ENCODE measurements around the gene PRKAA1.
"Not testable (repeated sequence)": the region's sequence is repeated elsewhere in the genome, so short reads cannot be mapped to it uniquely, and the experiment has no call there.

The PRKAA1 gene

GRCh38 chr5:40825461-40826043 is 27.4 kb upstream of the PRKAA1 start:
- H3K27ac ChIP-seq (ENCODE audit: insufficient read depth in 1 of 2, low read depth in 1 of 2, low read length in 2 of 2, poor library complexity in 1 of 2, severe bottlenecking in 2 of 2); H3K4me1 ChIP-seq (ENCODE audit: control extremely low read depth in 1 of 4, control insufficient read depth in 4 of 4, insufficient read depth in 4 of 4, low read length in 3 of 4); H3K9me3 ChIP-seq (ENCODE audit: control extremely low read depth in 1 of 5, control insufficient read depth in 4 of 5, insufficient read depth in 2 of 5, low read depth in 1 of 5, low read length in 4 of 5); H3K4me3 ChIP-seq (ENCODE audit: control insufficient read depth in 1 of 7, extremely low read depth in 1 of 7, insufficient read depth in 4 of 7, low read depth in 2 of 7, low read length in 6 of 7); DNase-seq; H3K27me3 ChIP-seq (replicated peaks in 2 of 5; ENCODE audit: control insufficient read depth in 4 of 5, insufficient read depth in 5 of 5, low read length in 4 of 5); POLR2A ChIA-PET: not testable (repeated sequence)
- WGBS (ENCODE audit: insufficient coverage), result 98% methylated on average over 11 of the region's 11 CpGs
- CTCF ChIA-PET, result interaction anchor here (1.5 kb wide), 1 partner anchor 53 kb away, joined by 4 read pairs; no protein-coding TSS in a partner anchor
- peaks cover 8 to 44% (median 31%) of the 10 kb centered on the region in 4 experiments for H3K36me3 ChIP-seq (ENCODE audit: control insufficient read depth in 4 of 4, insufficient read depth in 4 of 4, low read length in 3 of 4)

GRCh38 chr5:40823459-40823858 is 25.3 kb upstream of the PRKAA1 start:
- Histone ChIP-seq H3K27ac (ENCODE audit: insufficient read depth in 1 of 2, low read depth in 1 of 2, low read length in 2 of 2, poor library complexity in 1 of 2, severe bottlenecking in 2 of 2) (no peak overlapping the region), H3K27me3 (replicated peaks in 2 of 5; ENCODE audit: control insufficient read depth in 4 of 5, insufficient read depth in 5 of 5, low read length in 4 of 5) (no peaks in the 10 kb centered on the region), H3K9me3 (ENCODE audit: control extremely low read depth in 1 of 5, control insufficient read depth in 4 of 5, insufficient read depth in 2 of 5, low read depth in 1 of 5, low read length in 4 of 5) (no peaks in the 10 kb centered on the region), H3K4me1 (ENCODE audit: control extremely low read depth in 1 of 4, control insufficient read depth in 4 of 4, insufficient read depth in 4 of 4, low read length in 3 of 4) (no peaks in the 10 kb centered on the region), H3K4me3 (ENCODE audit: control insufficient read depth in 1 of 7, extremely low read depth in 1 of 7, insufficient read depth in 4 of 7, low read depth in 2 of 7, low read length in 6 of 7) (no peak overlapping the region), H3K36me3 (ENCODE audit: control insufficient read depth in 4 of 4, insufficient read depth in 4 of 4, low read length in 3 of 4) (peaks cover 8 to 24% (median 19%) of the 10 kb centered on the region in 4 experiments)
- WGBS (ENCODE audit: insufficient coverage), result 100% methylated on average over 1 of the region's 1 CpG
- DNase-seq, result no peak
- ChIA-PET CTCF (interaction anchor here (1.2 to 1.3 kb wide), 2 partner anchors 10 to 63 kb away, joined by 3 to 5 read pairs; no protein-coding TSS in a partner anchor), POLR2A (interaction anchor here (0.6 kb wide), 1 partner anchor 1754 kb away, joined by 3 read pairs; no protein-coding TSS in a partner anchor)

GRCh38 chr5:40813698-40814281 is 15.6 kb upstream of the PRKAA1 start:
- Histone ChIP-seq H3K4me3 (ENCODE audit: control insufficient read depth in 1 of 7, extremely low read depth in 1 of 7, insufficient read depth in 4 of 7, low read depth in 2 of 7, low read length in 6 of 7) (no peak overlapping the region), H3K27me3 (replicated peaks in 2 of 5; ENCODE audit: control insufficient read depth in 4 of 5, insufficient read depth in 5 of 5, low read length in 4 of 5) (no peaks in the 10 kb centered on the region), H3K36me3 (ENCODE audit: control insufficient read depth in 4 of 4, insufficient read depth in 4 of 4, low read length in 3 of 4) (no peaks in the 10 kb centered on the region), H3K9me3 (ENCODE audit: control extremely low read depth in 1 of 5, control insufficient read depth in 4 of 5, insufficient read depth in 2 of 5, low read depth in 1 of 5, low read length in 4 of 5) (no peaks in the 10 kb centered on the region), H3K4me1 (ENCODE audit: control extremely low read depth in 1 of 4, control insufficient read depth in 4 of 4, insufficient read depth in 4 of 4, low read length in 3 of 4) (no peaks in the 10 kb centered on the region), H3K27ac (ENCODE audit: insufficient read depth in 1 of 2, low read depth in 1 of 2, low read length in 2 of 2, poor library complexity in 1 of 2, severe bottlenecking in 2 of 2) (no peak overlapping the region)
- 50% methylated on average over 1 of the region's 2 CpGs for WGBS (ENCODE audit: insufficient coverage)
- no peak for DNase-seq
- CTCF ChIA-PET, result no interaction called here
- POLR2A ChIA-PET, result no interaction called here

- Histone ChIP-seq H3K36me3 (ENCODE audit: control insufficient read depth in 4 of 4, insufficient read depth in 4 of 4, low read length in 3 of 4) (no peaks in the 10 kb centered on the region), H3K27ac (ENCODE audit: insufficient read depth in 1 of 2, low read depth in 1 of 2, low read length in 2 of 2, poor library complexity in 1 of 2, severe bottlenecking in 2 of 2) (no peak overlapping the region), H3K9me3 (ENCODE audit: control extremely low read depth in 1 of 5, control insufficient read depth in 4 of 5, insufficient read depth in 2 of 5, low read depth in 1 of 5, low read length in 4 of 5) (no peaks in the 10 kb centered on the region), H3K4me3 (ENCODE audit: control insufficient read depth in 1 of 7, extremely low read depth in 1 of 7, insufficient read depth in 4 of 7, low read depth in 2 of 7, low read length in 6 of 7) (no peak overlapping the region), H3K4me1 (ENCODE audit: control extremely low read depth in 1 of 4, control insufficient read depth in 4 of 4, insufficient read depth in 4 of 4, low read length in 3 of 4) (no peaks in the 10 kb centered on the region), H3K27me3 (replicated peaks in 2 of 5; ENCODE audit: control insufficient read depth in 4 of 5, insufficient read depth in 5 of 5, low read length in 4 of 5) (no peaks in the 10 kb centered on the region)
- WGBS (ENCODE audit: insufficient coverage), result no CpG with 5 or more reads among the region's 1 CpG
- ChIA-PET CTCF (interaction anchor here (1.0 kb wide), 1 partner anchor 10 kb away, joined by 3 read pairs; no protein-coding TSS in a partner anchor), POLR2A (no interaction called here)
- DNase-seq, result no peak
Observed at GRCh38 chr5:40812125-40812524, 14.0 kb upstream of the PRKAA1 start.

- CTCF ChIA-PET, result interaction anchor here (0.6 to 1.5 kb wide), 5 partner anchors 10 to 46 kb away, joined by 3 to 6 read pairs (median 3); partner anchors contain the start of gene TTC33
- Histone ChIP-seq H3K36me3 (ENCODE audit: control insufficient read depth in 4 of 4, insufficient read depth in 4 of 4, low read length in 3 of 4) (no peaks in the 10 kb centered on the region), H3K9me3 (ENCODE audit: control extremely low read depth in 1 of 5, control insufficient read depth in 4 of 5, insufficient read depth in 2 of 5, low read depth in 1 of 5, low read length in 4 of 5) (no peaks in the 10 kb centered on the region), H3K4me3 (ENCODE audit: control insufficient read depth in 1 of 7, extremely low read depth in 1 of 7, insufficient read depth in 4 of 7, low read depth in 2 of 7, low read length in 6 of 7) (no peak overlapping the region), H3K27me3 (replicated peaks in 2 of 5; ENCODE audit: control insufficient read depth in 4 of 5, insufficient read depth in 5 of 5, low read length in 4 of 5) (no peaks in the 10 kb centered on the region), H3K4me1 (ENCODE audit: control extremely low read depth in 1 of 4, control insufficient read depth in 4 of 4, insufficient read depth in 4 of 4, low read length in 3 of 4) (peaks cover 0 to 20% (median 8%) of the 10 kb centered on the region in 4 experiments), H3K27ac (ENCODE audit: insufficient read depth in 1 of 2, low read depth in 1 of 2, low read length in 2 of 2, poor library complexity in 1 of 2, severe bottlenecking in 2 of 2) (peak overlapping the region in 1 of 2 experiments; percentile 68)
- POLR2A ChIA-PET, result no interaction called here
- DNase-seq, result peak in 2 of 3 donors; percentile 16 to 34
- 80% methylated on average over 3 of the region's 8 CpGs for WGBS (ENCODE audit: insufficient coverage)
Observed at GRCh38 chr5:40801771-40802562, 3.8 kb upstream of the PRKAA1 start.

- CTCF ChIA-PET, result interaction anchor here (0.7 to 1.3 kb wide), 5 partner anchors 9 to 43 kb away, joined by 3 to 5 read pairs (median 3); partner anchors contain the start of gene TTC33
- peak overlapping the region in 2 of 7 experiments; percentile 89 to 99 for H3K4me3 ChIP-seq (ENCODE audit: control insufficient read depth in 1 of 7, extremely low read depth in 1 of 7, insufficient read depth in 4 of 7, low read depth in 2 of 7, low read length in 6 of 7)
Observed at GRCh38 chr5:40799258-40799657, 1.1 kb upstream of the PRKAA1 start.

More at GRCh38 chr5:40799258-40799657, 1.1 kb upstream of the PRKAA1 start:
- POLR2A ChIA-PET, result interaction anchor here (1.1 kb wide), 1 partner anchor 28 kb away, joined by 4 read pairs; no protein-coding TSS in a partner anchor
- no CpG with 5 or more reads among the region's 1 CpG for WGBS (ENCODE audit: insufficient coverage)
- Histone ChIP-seq H3K9me3 (ENCODE audit: control extremely low read depth in 1 of 5, control insufficient read depth in 4 of 5, insufficient read depth in 2 of 5, low read depth in 1 of 5, low read length in 4 of 5) (no peaks in the 10 kb centered on the region), H3K27ac (ENCODE audit: insufficient read depth in 1 of 2, low read depth in 1 of 2, low read length in 2 of 2, poor library complexity in 1 of 2, severe bottlenecking in 2 of 2) (peak overlapping the region; percentile 40 to 87), H3K27me3 (replicated peaks in 2 of 5; ENCODE audit: control insufficient read depth in 4 of 5, insufficient read depth in 5 of 5, low read length in 4 of 5) (no peaks in the 10 kb centered on the region), H3K4me1 (ENCODE audit: control extremely low read depth in 1 of 4, control insufficient read depth in 4 of 4, insufficient read depth in 4 of 4, low read length in 3 of 4) (peaks cover 7 to 33% (median 21%) of the 10 kb centered on the region in 4 experiments), H3K36me3 (ENCODE audit: control insufficient read depth in 4 of 4, insufficient read depth in 4 of 4, low read length in 3 of 4) (peaks cover 0 to 7% (median under 1%) of the 10 kb centered on the region in 4 experiments)
- DNase-seq, result no peak

Measured in common myeloid progenitor, CD34-positive (primary cell).